Neural crest cell (in vitro differentiated cells): Measurements from ENCODE around the gene GPR27. TPM values are rescaled to one million over a fixed set of nuclear protein-coding genes. Genes with fewer than 3 reads are reported as not detected.

Experiments
- DNase-seq: peaks from one replicate; pipeline ENCODE4 v3.0.0; 2021; ENCODE audit warnings: low read depth, mixed read lengths, low spot score
- H3K27ac Mint-ChIP-seq: one replicate; pipeline ENCODE4 v1.8.0; 2021; ENCODE audit warnings: mild to moderate bottlenecking, mixed read lengths; ENCODE audit not compliant: unreplicated experiment
- H3K27me3 Mint-ChIP-seq: 2 replicates; pipeline ENCODE4 v1.8.0; 2021; ENCODE audit warnings: low read depth, mild to moderate bottlenecking, mixed read lengths
- H3K36me3 Mint-ChIP-seq: 2 replicates; pipeline ENCODE4 v1.8.0; 2021; ENCODE audit warnings: low read depth, mild to moderate bottlenecking, mixed read lengths
- H3K4me1 Mint-ChIP-seq: 2 replicates; pipeline ENCODE4 v1.8.0; 2021; ENCODE audit warnings: mixed read lengths
- H3K4me3 Mint-ChIP-seq: one replicate; pipeline ENCODE4 v1.8.0; 2021; ENCODE audit warnings: mild to moderate bottlenecking, mixed read lengths
- H3K9me3 Mint-ChIP-seq: 2 replicates; pipeline ENCODE4 v1.8.0; 2021; ENCODE audit warnings: mixed read lengths
- CTCF ChIP-seq: fragments of 200-600 bp; sonication (generic); conservative IDR thresholded peaks from 2 replicates; pipeline ENCODE4 v1.5.0; 2021; ENCODE audit warnings: antibody characterized with exemption, mild to moderate bottlenecking
- total RNA-seq: library from RNA; stranded (reverse); gene quantifications from 2 replicates; pipeline ENCODE4 v1.2.1, GENCODE V29; 2021

Gene GPR27
- total RNA-seq, 1 donor from 2014 or later = 10.4 TPM

- no peak for TF ChIP-seq CTCF
- H3K27me3 Mint-ChIP-seq = peaks cover 37% of the 10 kb centered on the region
Observed at GRCh38 chr3:71721002-71721401, 32.7 kb upstream of the GPR27 start.

GRCh38 chr3:71721651-71722157 is 32.0 kb upstream of the GPR27 start:
- no peak overlapping the region for H3K27ac Mint-ChIP-seq
- no peak for DNase-seq
- peak overlapping the region; percentile 35 for H3K4me3 Mint-ChIP-seq
- TF ChIP-seq CTCF = no peak
- H3K36me3 Mint-ChIP-seq = no peaks in the 10 kb centered on the region
- H3K9me3 Mint-ChIP-seq = no peaks in the 10 kb centered on the region
- peaks cover 43% of the 10 kb centered on the region for H3K27me3 Mint-ChIP-seq
- peaks cover 13% of the 10 kb centered on the region for H3K4me1 Mint-ChIP-seq

More at GRCh38 chr3:71721002-71721401, 32.7 kb upstream of the GPR27 start:
- H3K4me1 Mint-ChIP-seq = peaks cover 12% of the 10 kb centered on the region
- no peaks in the 10 kb centered on the region for H3K9me3 Mint-ChIP-seq
- peak overlapping the region; percentile 14 for H3K4me3 Mint-ChIP-seq
- no peaks in the 10 kb centered on the region for H3K36me3 Mint-ChIP-seq
- H3K27ac Mint-ChIP-seq = no peak overlapping the region
- DNase-seq = no peak

GRCh38 chr3:71722693-71723092 is 31.0 kb upstream of the GPR27 start:
- no peak for DNase-seq
- H3K27me3 Mint-ChIP-seq = peaks cover 49% of the 10 kb centered on the region
- no peak for TF ChIP-seq CTCF
- no peaks in the 10 kb centered on the region for H3K9me3 Mint-ChIP-seq
- no peak overlapping the region for H3K27ac Mint-ChIP-seq
- H3K4me3 Mint-ChIP-seq = peak overlapping the region; percentile 65
- no peaks in the 10 kb centered on the region for H3K36me3 Mint-ChIP-seq
- H3K4me1 Mint-ChIP-seq = peaks cover 13% of the 10 kb centered on the region

- Mint-ChIP-seq H3K27me3 (peaks cover 55% of the 10 kb centered on the region), H3K4me3 (peak overlapping the region; percentile 89), H3K4me1 (peaks cover 18% of the 10 kb centered on the region), H3K36me3 (no peaks in the 10 kb centered on the region), H3K27ac (no peak overlapping the region), H3K9me3 (no peaks in the 10 kb centered on the region)
- no peak for DNase-seq
- no peak for TF ChIP-seq CTCF
Observed at GRCh38 chr3:71723452-71724170, 30.0 kb upstream of the GPR27 start.

GRCh38 chr3:71724171-71724453 is 29.5 kb upstream of the GPR27 start:
- no peak for DNase-seq
- H3K27ac Mint-ChIP-seq = no peak overlapping the region
- H3K9me3 Mint-ChIP-seq = no peaks in the 10 kb centered on the region
- peaks cover 58% of the 10 kb centered on the region for H3K27me3 Mint-ChIP-seq
- peak overlapping the region; percentile 89 for H3K4me3 Mint-ChIP-seq
- TF ChIP-seq CTCF = no peak
- peaks cover 20% of the 10 kb centered on the region for H3K4me1 Mint-ChIP-seq
- H3K36me3 Mint-ChIP-seq = no peaks in the 10 kb centered on the region
